GM21390 (cell line): ENCODE measurements around the gene TTC22.
A peak's percentile ranks its signal among the peaks of the same experiment; 100 is the strongest.
"Not testable (repeated sequence)": the region's sequence is repeated elsewhere in the genome, so short reads cannot be mapped to it uniquely, and the experiment has no call there.

Source experiments
- ATAC-seq: cut with Tn5 transposase; IDR thresholded peaks from one replicate; pipeline ENCODE4 v1.9.1; 2021; ENCODE audit not compliant: unreplicated experiment

TTC22 gene

GRCh38 chr1:54787604-54788003, 13.5 kb downstream of the TTC22 start:
- ATAC-seq, result no peak

DNA sequence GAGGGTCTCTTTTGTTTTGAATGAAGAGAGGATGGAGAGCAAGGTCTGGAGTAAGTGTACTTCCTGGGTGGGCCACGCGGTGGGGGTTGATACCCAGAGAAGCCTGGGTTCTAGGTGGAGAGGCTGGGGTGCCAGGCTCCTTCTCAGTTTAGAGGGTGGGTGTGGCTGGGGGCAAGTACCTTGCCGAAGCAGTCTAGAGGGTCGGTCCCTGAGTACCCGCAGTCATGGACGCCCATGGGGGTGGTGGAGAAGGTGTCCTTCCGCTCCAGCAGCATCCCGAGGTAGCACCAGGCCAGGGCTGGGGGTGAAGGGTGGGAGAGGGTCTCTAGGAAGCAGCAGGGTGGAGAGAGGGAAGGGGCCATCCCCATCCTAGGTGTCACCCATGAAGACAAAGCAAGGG, 14.3 kb downstream of the TTC22 start:
- ATAC-seq, result no peak

- no peak for ATAC-seq
Measured at GRCh38 chr1:54784066-54784465, 17.1 kb downstream of the TTC22 start.

DNA sequence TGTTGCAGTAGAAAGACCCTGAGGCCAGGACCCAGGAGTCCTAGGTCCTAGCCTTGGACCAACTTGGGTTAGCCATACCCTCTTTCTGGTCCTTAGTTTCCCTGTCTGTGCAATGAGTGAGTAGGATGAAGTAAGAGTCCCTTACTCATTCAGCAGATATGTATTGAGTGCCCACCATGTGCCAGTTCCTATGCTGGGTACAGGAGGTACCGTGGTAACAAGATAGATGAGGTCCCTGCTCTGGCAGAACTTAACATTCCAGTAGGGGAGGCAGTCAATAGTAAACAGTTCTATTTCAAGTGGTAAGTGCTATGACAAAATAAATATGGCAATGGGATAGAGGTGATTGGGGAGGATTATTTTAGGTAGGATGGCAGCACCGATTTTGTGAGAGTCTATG, 18.5 kb downstream of the TTC22 start:
- no peak for ATAC-seq

GRCh38 chr1:54782156-54782555, 19.0 kb downstream of the TTC22 start:
- no peak for ATAC-seq

- no peak for ATAC-seq
Measured at GRCh38 chr1:54781023-54781723, 19.9 kb downstream of the TTC22 start.

DNA sequence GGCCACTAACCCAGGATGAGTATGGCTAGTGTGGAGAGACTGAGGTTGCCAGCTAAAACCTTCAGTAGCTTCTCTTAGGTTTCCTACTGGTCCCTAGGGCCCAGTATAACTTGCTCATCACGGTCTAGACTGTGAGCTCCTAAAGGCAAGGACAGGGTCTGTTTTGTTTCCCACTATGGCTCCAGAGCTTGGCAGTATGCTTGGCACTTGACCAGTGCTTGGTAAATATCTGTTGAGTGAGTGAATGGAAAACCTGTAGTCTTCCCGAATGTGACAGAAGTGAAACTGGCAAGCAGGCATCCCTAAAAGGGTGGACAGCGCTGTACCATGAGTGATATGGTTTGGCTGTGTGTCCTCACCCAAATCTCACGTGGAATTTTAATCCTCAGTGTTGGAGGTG, 23.7 kb downstream of the TTC22 start:
- ATAC-seq, result no peak

DNA sequence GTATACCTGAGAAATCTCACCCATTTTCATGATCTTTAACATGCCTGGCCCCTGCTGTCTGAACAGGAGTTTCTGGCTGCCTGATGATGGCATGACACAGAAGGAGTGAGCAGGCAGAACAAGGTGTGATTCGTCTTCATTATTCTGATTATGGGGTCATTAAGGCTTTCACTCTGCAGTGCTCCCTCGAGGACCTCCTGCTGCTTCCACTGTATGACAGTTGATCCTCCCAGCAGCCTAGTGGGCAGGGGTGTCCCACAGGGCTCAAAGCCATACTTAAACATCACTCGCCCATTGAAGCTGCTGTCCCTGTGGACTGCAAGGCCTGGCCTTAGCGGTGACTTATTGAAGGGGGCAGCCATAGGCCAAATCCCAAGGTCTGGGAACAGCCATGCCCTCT, 24.1 kb downstream of the TTC22 start:
- ATAC-seq, result no peak

GRCh38 chr1:54775828-54776721, 25.0 kb downstream of the TTC22 start:
- ATAC-seq, result not testable (repeated sequence)

GRCh38 chr1:54774820-54775498, 26.2 kb downstream of the TTC22 start:
- ATAC-seq, result no peak

GRCh38 chr1:54772951-54773350, 28.2 kb downstream of the TTC22 start:
- ATAC-seq, result no peak

DNA sequence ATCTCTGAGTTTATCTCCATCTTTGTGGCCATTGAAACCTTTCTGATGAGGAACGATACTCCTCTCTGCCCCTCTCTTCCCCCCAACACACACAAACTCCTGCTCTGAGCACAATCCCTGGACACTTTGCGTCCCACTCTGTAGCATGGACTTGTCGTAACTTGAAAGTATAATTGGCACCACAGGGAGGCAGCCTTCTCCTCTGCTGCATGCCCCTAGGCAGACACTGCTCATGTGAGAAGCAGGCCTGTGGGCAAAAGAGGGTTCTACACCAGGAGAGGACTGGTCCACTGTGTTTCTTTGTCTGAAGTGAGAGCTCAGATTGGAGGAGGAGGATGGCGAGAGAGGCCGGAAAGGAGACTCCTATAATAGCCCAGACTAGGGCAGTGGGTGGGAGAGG, 33.0 kb downstream of the TTC22 start:
- no peak for ATAC-seq

DNA sequence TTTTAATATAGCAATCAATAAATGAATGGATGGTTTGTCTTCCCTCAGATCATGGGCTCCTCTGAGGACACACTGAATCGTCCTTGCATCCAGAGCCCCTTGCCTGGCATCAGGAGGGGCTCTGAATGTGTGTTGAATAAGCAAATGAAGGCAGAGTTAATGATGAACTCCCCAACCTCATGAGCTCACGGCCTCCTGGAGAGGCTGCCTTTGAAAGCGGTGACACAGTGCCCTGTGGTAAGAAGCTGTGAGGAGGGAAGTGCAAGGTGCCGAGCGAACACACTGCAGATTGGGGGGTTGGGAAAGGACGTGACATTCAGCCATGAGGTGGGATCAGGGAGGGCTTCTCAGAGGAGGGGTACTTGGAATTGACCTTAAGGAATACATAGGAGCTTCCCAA, 33.6 kb downstream of the TTC22 start:
- ATAC-seq, result no peak

- no peak for ATAC-seq
Measured at GRCh38 chr1:54766726-54767125, 34.4 kb downstream of the TTC22 start.

DNA sequence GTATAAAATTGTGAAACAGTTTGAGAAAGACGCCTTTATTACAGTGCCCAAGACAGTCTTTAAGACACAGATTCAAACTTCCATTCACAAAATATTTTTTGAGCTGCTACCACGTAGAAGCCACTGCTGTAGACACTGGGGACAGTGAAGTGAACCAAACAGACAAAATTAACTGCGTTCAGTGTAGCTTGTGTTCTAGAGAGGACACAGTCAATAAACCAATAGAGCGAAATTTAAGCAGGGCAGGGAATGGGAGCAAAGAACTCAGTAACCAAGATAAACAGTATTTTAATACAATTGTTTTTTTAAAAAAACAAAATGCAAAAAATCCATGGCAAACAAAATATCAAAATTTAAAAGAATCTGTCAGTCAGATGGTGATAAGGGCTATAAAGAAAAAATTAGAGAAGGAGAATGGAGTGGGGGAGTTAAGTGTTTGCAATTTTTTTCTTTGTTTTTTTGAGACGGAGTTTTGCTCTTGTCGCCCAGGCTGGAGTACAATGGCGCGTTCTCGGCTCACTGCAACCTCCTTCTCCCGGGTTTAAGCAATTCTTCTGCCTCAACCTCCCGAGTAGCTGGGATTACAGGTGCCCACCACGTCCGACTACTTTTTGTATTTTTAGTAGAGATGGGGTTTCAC, 36.1 kb downstream of the TTC22 start:
- ATAC-seq, result peak; percentile 19

DNA sequence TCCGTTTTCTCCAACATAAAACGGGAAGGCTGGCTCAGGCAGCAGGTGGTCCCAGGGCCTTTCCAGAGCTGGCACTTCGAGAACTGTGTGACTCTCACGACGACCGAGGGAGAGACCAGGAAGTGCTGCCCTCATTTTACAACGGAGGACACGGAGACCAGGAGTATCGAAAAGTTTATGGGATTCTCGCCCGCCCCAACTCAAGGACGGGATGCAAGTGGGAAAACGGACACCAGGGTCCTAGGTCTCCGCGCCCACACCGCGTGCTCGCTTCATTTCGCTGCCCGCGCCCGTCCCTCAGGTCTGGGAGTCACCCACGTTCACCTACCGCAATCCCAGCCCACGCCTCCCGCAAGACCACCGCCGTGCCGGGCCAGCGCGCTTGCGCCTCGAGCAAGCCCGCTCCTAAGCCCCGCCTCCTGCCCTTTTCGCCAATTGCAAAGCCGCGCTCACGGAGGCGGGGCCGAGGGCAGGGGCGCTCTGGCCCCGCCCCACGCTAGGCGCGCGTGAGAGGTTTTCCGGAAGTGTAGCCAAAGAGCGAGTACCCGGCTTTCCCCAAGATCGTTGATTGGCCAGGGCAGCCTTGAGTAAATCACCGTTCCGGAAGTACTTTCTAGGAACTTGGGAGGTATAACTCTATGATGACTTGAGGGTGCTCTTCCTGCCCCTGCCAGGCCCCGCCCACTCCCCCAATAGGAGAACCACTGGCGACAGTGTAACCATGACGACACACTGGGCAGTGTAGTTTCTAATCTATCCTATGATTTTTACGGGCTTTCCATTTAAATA, 36.8 kb downstream of the TTC22 start, which contains the start of gene PARS2:
TSS of gene PARS2 (minus strand) at position 391 of the 789 bp plus-strand sequence. CDS start 5,362 bp downstream, outside the sequence.
- ATAC-seq, result peak; percentile 96

DNA sequence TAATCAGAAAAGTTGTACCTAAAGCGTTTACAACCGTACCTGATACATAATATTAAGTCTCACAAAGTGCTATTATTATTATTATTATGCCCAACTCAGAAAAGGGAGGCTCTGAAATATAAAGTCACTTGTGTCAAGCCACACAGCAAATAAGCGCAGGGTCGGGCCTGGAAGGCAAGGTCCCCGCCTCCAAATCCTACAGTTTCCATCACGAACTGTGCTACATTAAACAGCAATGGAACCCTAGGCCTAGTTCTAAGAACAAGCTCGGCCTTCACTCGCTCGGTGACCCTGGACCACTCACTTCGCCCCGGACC, 37.3 kb downstream of the TTC22 start:
- no peak for ATAC-seq

- no peak for ATAC-seq
Measured at GRCh38 chr1:54758678-54759348, 42.3 kb downstream of the TTC22 start.

- no peak for ATAC-seq
Measured at GRCh38 chr1:54757833-54758232, 43.3 kb downstream of the TTC22 start.
